Lower leg skin (tissue), 3 donors: ENCODE measurements around the gene TRPV5.

ENCODE experiments used
- CTCF ChIP-seq, 3 donors: fragments of 450-650 bp; IDR thresholded peaks; one replicate each; pipeline ENCODE4 v1.5.1; 2016; ENCODE audit warnings: antibody characterized with exemption in 3 of 3, mild to moderate bottlenecking in 3 of 3, moderate library complexity in 2 of 3
- POLR2A ChIP-seq, 2 donors: fragments of 450-650 bp; IDR thresholded peaks; one replicate each; pipeline ENCODE4 v1.6.1; 2016 to 2017; ENCODE audit warnings: antibody characterized with exemption in 2 of 2, mild to moderate bottlenecking in 1 of 2, moderate library complexity in 1 of 2

- TF ChIP-seq CTCF (IDR thresholded peaks at IDR 0.05) = no peak
- TF ChIP-seq POLR2A (IDR thresholded peaks at IDR 0.05) = no peak
Measured at GRCh38 chr7:142889816-142890215, 43.7 kb downstream of the TRPV5 start.
